IPS-15b (cell line): ENCODE results near the gene STC2.

ENCODE experiments used
- H3K27me3 ChIP-seq: one replicate; pipeline ENCODE4 v1.6.1; 2013; ENCODE audit warnings: low read length; ENCODE audit not compliant: control insufficient read depth, insufficient read depth
- H3K36me3 ChIP-seq: one replicate; pipeline ENCODE4 v1.6.1; 2013; ENCODE audit warnings: low read length; ENCODE audit not compliant: control insufficient read depth, insufficient read depth
- H3K4me1 ChIP-seq: one replicate; pipeline ENCODE4 v1.6.1; 2013; ENCODE audit warnings: mild to moderate bottlenecking, low read length; ENCODE audit not compliant: control insufficient read depth, insufficient read depth
- H3K4me3 ChIP-seq: one replicate; pipeline ENCODE4 v1.5.1; 2013; ENCODE audit warnings: low read depth, low read length
- H3K9ac ChIP-seq: one replicate; pipeline ENCODE4 v1.6.1; 2013; ENCODE audit warnings: low read depth, mild to moderate bottlenecking, low read length
- H3K9me3 ChIP-seq: one replicate; pipeline ENCODE4 v1.6.1; 2013; ENCODE audit warnings: mild to moderate bottlenecking, low read length; ENCODE audit not compliant: control insufficient read depth, insufficient read depth

STC2 gene

GRCh38 chr5:173339286-173339685 lies 11.1 kb upstream of the STC2 start:
- H3K4me1 ChIP-seq = peaks cover 11% of the 10 kb centered on the region
- no peaks in the 10 kb centered on the region for H3K27me3 ChIP-seq
- H3K9ac ChIP-seq = no peak overlapping the region
- no peak overlapping the region for H3K4me3 ChIP-seq
- no peaks in the 10 kb centered on the region for H3K9me3 ChIP-seq
- H3K36me3 ChIP-seq = no peaks in the 10 kb centered on the region

GRCh38 chr5:173338380-173339015 lies 10.3 kb upstream of the STC2 start:
- Histone ChIP-seq H3K27me3 (no peaks in the 10 kb centered on the region), H3K9me3 (no peaks in the 10 kb centered on the region), H3K9ac (no peak overlapping the region), H3K4me1 (peaks cover 11% of the 10 kb centered on the region), H3K4me3 (no peak overlapping the region), H3K36me3 (no peaks in the 10 kb centered on the region)

GRCh38 chr5:173334808-173335207 lies 6.6 kb upstream of the STC2 start:
- no peak overlapping the region for H3K4me3 ChIP-seq

GRCh38 chr5:173333925-173334661 lies 5.9 kb upstream of the STC2 start:
- no peak overlapping the region for H3K9ac ChIP-seq
- no peaks in the 10 kb centered on the region for H3K9me3 ChIP-seq
- peaks cover 13% of the 10 kb centered on the region for H3K27me3 ChIP-seq
- no peak overlapping the region for H3K4me3 ChIP-seq
- H3K4me1 ChIP-seq = peaks cover 13% of the 10 kb centered on the region
- no peaks in the 10 kb centered on the region for H3K36me3 ChIP-seq

More at GRCh38 chr5:173334808-173335207, 6.6 kb upstream of the STC2 start:
- peaks cover 13% of the 10 kb centered on the region for H3K27me3 ChIP-seq
- H3K9me3 ChIP-seq = no peaks in the 10 kb centered on the region
- no peak overlapping the region for H3K9ac ChIP-seq
- no peaks in the 10 kb centered on the region for H3K36me3 ChIP-seq
- H3K4me1 ChIP-seq = peaks cover 13% of the 10 kb centered on the region

- Histone ChIP-seq H3K27me3 (peaks cover 16% of the 10 kb centered on the region), H3K9me3 (no peaks in the 10 kb centered on the region), H3K36me3 (no peaks in the 10 kb centered on the region), H3K9ac (no peak overlapping the region), H3K4me1 (peaks cover 13% of the 10 kb centered on the region), H3K4me3 (no peak overlapping the region)
Observed at GRCh38 chr5:173331956-173332479, 3.8 kb upstream of the STC2 start.

GRCh38 chr5:173331287-173331686 lies 3.1 kb upstream of the STC2 start:
- H3K36me3 ChIP-seq = no peaks in the 10 kb centered on the region
- no peak overlapping the region for H3K4me3 ChIP-seq
- no peaks in the 10 kb centered on the region for H3K9me3 ChIP-seq
- peaks cover 13% of the 10 kb centered on the region for H3K4me1 ChIP-seq
- H3K9ac ChIP-seq = no peak overlapping the region
- peaks cover 21% of the 10 kb centered on the region for H3K27me3 ChIP-seq

- no peaks in the 10 kb centered on the region for H3K9me3 ChIP-seq
- H3K4me1 ChIP-seq = peaks cover 13% of the 10 kb centered on the region
- H3K9ac ChIP-seq = peak overlapping the region; percentile 65
Observed at GRCh38 chr5:173330338-173331206, 2.4 kb upstream of the STC2 start.

GRCh38 chr5:173329491-173330337 lies 1.5 kb upstream of the STC2 start:
- H3K4me1 ChIP-seq = peaks cover 13% of the 10 kb centered on the region
- peak overlapping the region; percentile 81 for H3K4me3 ChIP-seq
- no peaks in the 10 kb centered on the region for H3K9me3 ChIP-seq
- H3K9ac ChIP-seq = peak overlapping the region; percentile 65
- H3K36me3 ChIP-seq = peaks cover 11% of the 10 kb centered on the region
- peaks cover 23% of the 10 kb centered on the region for H3K27me3 ChIP-seq

More at GRCh38 chr5:173330338-173331206, 2.4 kb upstream of the STC2 start:
- H3K4me3 ChIP-seq = peak overlapping the region; percentile 52
- peaks cover 23% of the 10 kb centered on the region for H3K27me3 ChIP-seq
- peaks cover 2% of the 10 kb centered on the region for H3K36me3 ChIP-seq

GRCh38 chr5:173328844-173329490 lies 753 bp upstream of the STC2 start:
- H3K27me3 ChIP-seq = peaks cover 23% of the 10 kb centered on the region
- peak overlapping the region; percentile 29 for H3K9ac ChIP-seq
- H3K36me3 ChIP-seq = peaks cover 17% of the 10 kb centered on the region
- peak overlapping the region; percentile 81 for H3K4me3 ChIP-seq
- H3K9me3 ChIP-seq = no peaks in the 10 kb centered on the region
- peaks cover 13% of the 10 kb centered on the region for H3K4me1 ChIP-seq

- H3K4me3 ChIP-seq = peak overlapping the region; percentile 81
- peak overlapping the region; percentile 83 for H3K9ac ChIP-seq
Observed at GRCh38 chr5:173327084-173327947, 898 bp downstream of the STC2 start.

More at GRCh38 chr5:173327084-173327947, 898 bp downstream of the STC2 start:
- Histone ChIP-seq H3K4me1 (peaks cover 13% of the 10 kb centered on the region), H3K36me3 (peaks cover 33% of the 10 kb centered on the region), H3K9me3 (no peaks in the 10 kb centered on the region), H3K27me3 (peaks cover 23% of the 10 kb centered on the region)
